ENCODE measurements around the gene GABPA. TPM values are rescaled to one million over a fixed set of nuclear protein-coding genes. Genes with fewer than 3 reads are reported as not detected.

The GABPA gene
- total RNA-seq, 2 donors from 2014 or later: 21.2 to 23.7 TPM

GRCh38 chr21:25790878-25791204 lies 56.1 kb downstream of the GABPA start:
- DNase-seq (ENCODE audit: low spot score): no peak
- intact Hi-C loops (cut with DNase I): no loop called here

- intact Hi-C loops (cut with DNase I): no loop called here
- no peak for DNase-seq (ENCODE audit: low spot score)
Measured at GRCh38 chr21:25791319-25791718, 56.5 kb downstream of the GABPA start.

GRCh38 chr21:25801217-25802014 lies 66.6 kb downstream of the GABPA start:
- DNase-seq (ENCODE audit: low spot score): peak; percentile 90
- intact Hi-C loops (cut with DNase I): no loop called here

GRCh38 chr21:25806060-25806459 lies 71.3 kb downstream of the GABPA start:
- intact Hi-C loops (cut with DNase I): no loop called here
- no peak for DNase-seq (ENCODE audit: low spot score)

GRCh38 chr21:25807191-25807590 lies 72.4 kb downstream of the GABPA start:
- no peak for DNase-seq (ENCODE audit: low spot score)
- intact Hi-C loops (cut with DNase I): no loop called here

- intact Hi-C loops (cut with DNase I): no loop called here
- DNase-seq (ENCODE audit: low spot score): no peak
Measured at GRCh38 chr21:25809013-25809412, 74.2 kb downstream of the GABPA start.

GRCh38 chr21:25811186-25811585 lies 76.4 kb downstream of the GABPA start:
- intact Hi-C loops (cut with DNase I): no loop called here
- DNase-seq (ENCODE audit: low spot score): no peak

- DNase-seq (ENCODE audit: low spot score): no peak
- intact Hi-C loops (cut with DNase I): no loop called here
Measured at GRCh38 chr21:25813917-25814316, 79.1 kb downstream of the GABPA start.

- DNase-seq (ENCODE audit: low spot score): no peak
- intact Hi-C loops (cut with DNase I): no loop called here
Measured at GRCh38 chr21:25818121-25818520, 83.3 kb downstream of the GABPA start.

- intact Hi-C loops (cut with DNase I): no loop called here
- DNase-seq (ENCODE audit: low spot score): no peak
Measured at GRCh38 chr21:25818551-25818950, 83.8 kb downstream of the GABPA start.

Other genes with a start within 250 kb of the GABPA start
- 10 to 100 TPM; 17.0 to 23.7 TPM for gene MRPL39, start 127.5 kb upstream of the GABPA start, total RNA-seq
- gene JAM2, start 95.7 kb upstream of the GABPA start, total RNA-seq: 10 to 100 TPM; 17.2 to 18.9 TPM
- 100 to 1,000 TPM; 116 to 129 TPM for gene ATP5PF, start 68 bp upstream of the GABPA start, total RNA-seq